ENCODE measurements around the gene MYL6B. TPM values are rescaled to one million over a fixed set of nuclear protein-coding genes. Genes with fewer than 3 reads are reported as not detected.
"Not testable (repeated sequence)": the region's sequence is repeated elsewhere in the genome, so short reads cannot be mapped to it uniquely, and the experiment has no call there.

Gene MYL6B
- total RNA-seq, 4 donors from 2014 or later, result 43.5 to 80.4 (median 59.1) TPM

DNA sequence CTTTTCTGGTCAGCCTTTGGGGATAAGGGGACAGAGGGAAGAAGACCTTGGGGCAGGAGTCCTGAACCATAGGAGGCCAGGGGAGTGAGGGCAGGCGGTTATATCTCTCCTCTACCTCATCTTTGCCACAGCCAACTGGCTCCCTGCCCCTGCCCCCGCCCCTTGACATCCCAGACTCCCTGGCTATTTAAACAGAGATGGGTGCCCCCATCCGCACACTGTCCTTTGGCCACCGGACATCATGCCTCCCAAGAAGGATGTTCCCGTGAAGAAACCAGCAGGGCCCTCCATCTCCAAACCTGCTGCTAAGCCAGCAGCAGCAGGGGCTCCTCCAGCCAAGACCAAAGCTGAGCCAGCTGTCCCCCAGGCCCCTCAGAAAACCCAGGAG is 1.3 kb downstream of the MYL6B start:
- no peaks in the 10 kb centered on the region for H3K27me3 ChIP-seq
- no peaks in the 10 kb centered on the region for H3K9me3 ChIP-seq
- H3K4me3 ChIP-seq, result no peak overlapping the region
- peaks cover 0 to 5% (median 0%) of the 10 kb centered on the region in 3 donors for H3K36me3 ChIP-seq
- TF ChIP-seq, protein P1, sequence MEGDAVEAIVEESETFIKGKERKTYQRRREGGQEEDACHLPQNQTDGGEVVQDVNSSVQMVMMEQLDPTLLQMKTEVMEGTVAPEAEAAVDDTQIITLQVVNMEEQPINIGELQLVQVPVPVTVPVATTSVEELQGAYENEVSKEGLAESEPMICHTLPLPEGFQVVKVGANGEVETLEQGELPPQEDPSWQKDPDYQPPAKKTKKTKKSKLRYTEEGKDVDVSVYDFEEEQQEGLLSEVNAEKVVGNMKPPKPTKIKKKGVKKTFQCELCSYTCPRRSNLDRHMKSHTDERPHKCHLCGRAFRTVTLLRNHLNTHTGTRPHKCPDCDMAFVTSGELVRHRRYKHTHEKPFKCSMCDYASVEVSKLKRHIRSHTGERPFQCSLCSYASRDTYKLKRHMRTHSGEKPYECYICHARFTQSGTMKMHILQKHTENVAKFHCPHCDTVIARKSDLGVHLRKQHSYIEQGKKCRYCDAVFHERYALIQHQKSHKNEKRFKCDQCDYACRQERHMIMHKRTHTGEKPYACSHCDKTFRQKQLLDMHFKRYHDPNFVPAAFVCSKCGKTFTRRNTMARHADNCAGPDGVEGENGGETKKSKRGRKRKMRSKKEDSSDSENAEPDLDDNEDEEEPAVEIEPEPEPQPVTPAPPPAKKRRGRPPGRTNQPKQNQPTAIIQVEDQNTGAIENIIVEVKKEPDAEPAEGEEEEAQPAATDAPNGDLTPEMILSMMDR (IDR thresholded peaks at IDR 0.05), result no peak
- no peak for TF ChIP-seq EP300 (IDR thresholded peaks at IDR 0.05)
- TF ChIP-seq POLR2A (IDR thresholded peaks at IDR 0.05), result no peak
- no peak for DNase-seq (ENCODE audit: low spot score in 2 of 2)
- 66 to 79% methylated on average over 5 of the region's 5 CpGs for WGBS, 2 donors
- peaks cover 0 to 46% (median 14%) of the 10 kb centered on the region in 4 donors for H3K4me1 ChIP-seq
- peak overlapping the region in 1 of 4 donors; percentile 96 for H3K27ac ChIP-seq

DNA sequence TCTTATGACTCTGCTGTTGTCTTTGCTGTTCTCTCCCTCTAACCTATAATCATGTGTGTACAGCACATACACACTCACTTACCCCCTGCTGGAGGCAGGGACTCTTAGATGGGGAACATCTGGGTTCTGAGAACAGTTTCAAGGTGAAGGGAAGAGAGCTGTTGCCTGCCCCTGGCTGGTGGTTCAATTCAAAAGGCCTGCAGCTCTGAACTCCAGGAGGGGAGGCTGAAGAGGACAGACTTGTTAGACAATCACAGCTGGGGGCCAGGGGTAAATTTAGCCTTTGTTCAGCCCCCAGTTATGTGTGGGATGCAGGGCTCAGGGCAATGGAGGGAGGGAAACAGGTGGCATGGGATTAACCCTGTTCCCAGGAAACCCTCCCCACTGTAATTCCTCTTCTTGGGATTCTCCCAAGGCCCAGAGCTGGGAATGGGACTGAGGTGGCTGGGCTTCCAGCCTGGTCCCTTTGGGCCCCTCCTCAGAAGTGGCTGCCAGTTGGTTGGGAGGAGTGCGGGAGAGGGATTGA is 1.9 kb downstream of the MYL6B start:
- no peaks in the 10 kb centered on the region for H3K9me3 ChIP-seq
- peaks cover 0 to under 1% (median 0%) of the 10 kb centered on the region in 3 donors for H3K36me3 ChIP-seq
- no peaks in the 10 kb centered on the region for H3K27me3 ChIP-seq
- no peak for DNase-seq (ENCODE audit: low spot score in 2 of 2)
- TF ChIP-seq POLR2A (IDR thresholded peaks at IDR 0.05) (no peak), EP300 (IDR thresholded peaks at IDR 0.05) (no peak)
- TF ChIP-seq, protein P1 (IDR thresholded peaks at IDR 0.05), result no peak
- H3K4me3 ChIP-seq, result no peak overlapping the region
- peaks cover 0 to 47% (median 16%) of the 10 kb centered on the region in 4 donors for H3K4me1 ChIP-seq
- peak overlapping the region in 1 of 4 donors; percentile 1 for H3K27ac ChIP-seq
- 100% methylated on average over 1 of the region's 1 CpG for WGBS, 2 donors

DNA sequence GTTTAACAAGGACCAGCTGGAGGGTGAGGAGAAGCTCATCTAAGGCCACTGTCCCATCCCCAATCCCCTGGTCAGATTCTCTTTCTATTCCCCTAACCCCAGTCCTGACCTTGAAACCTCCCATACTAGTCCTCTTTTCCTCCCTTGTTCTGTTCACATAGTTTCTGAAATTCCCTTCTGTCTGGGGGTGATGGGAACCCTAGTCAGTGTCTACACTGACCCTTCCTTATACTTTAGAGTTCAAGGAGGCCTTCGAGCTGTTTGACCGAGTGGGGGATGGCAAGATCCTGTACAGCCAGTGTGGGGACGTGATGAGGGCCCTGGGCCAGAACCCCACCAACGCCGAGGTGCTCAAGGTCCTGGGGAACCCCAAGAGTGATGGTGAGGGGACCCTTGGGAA is 2.4 kb downstream of the MYL6B start:
- no peak overlapping the region for H3K27ac ChIP-seq
- peaks cover 0 to 52% (median 21%) of the 10 kb centered on the region in 4 donors for H3K4me1 ChIP-seq
- H3K9me3 ChIP-seq, result no peaks in the 10 kb centered on the region
- 83 to 87% methylated on average over 5 of the region's 5 CpGs for WGBS, 2 donors
- H3K36me3 ChIP-seq, result peaks cover 0 to 5% (median 2%) of the 10 kb centered on the region in 3 donors
- no peaks in the 10 kb centered on the region for H3K27me3 ChIP-seq
- DNase-seq (ENCODE audit: low spot score in 2 of 2), result no peak
- no peak overlapping the region for H3K4me3 ChIP-seq
- TF ChIP-seq EP300 (IDR thresholded peaks at IDR 0.05) (no peak), POLR2A (IDR thresholded peaks at IDR 0.05) (no peak)
- TF ChIP-seq, protein P1 (IDR thresholded peaks at IDR 0.05), result no peak

DNA sequence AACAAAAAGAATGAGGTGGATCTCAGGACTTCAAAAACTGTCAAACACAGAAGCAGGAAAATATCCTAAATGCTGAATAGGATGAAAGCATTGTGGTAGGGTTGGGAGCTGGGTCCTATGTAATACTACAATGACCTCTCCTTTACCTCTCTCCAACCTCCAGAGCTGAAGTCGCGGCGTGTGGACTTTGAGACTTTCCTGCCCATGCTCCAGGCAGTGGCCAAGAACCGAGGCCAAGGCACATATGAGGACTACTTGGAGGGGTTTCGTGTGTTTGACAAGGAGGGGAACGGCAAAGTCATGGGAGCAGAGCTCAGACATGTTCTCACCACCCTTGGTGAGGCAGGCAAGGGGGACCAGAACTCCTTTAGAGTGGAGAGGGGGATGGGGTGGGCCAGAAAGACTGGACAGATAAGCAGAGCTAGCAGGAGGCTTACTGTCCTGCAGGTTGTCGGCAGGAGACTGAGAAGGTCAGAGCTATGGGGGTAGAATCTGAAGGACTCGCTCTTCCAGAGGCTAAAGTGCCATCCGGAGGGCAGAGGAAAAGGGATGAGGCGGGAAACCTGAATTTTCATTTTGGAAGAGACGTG is 3.0 kb downstream of the MYL6B start:
- no peak for TF ChIP-seq POLR2A (IDR thresholded peaks at IDR 0.05)
- no peak for TF ChIP-seq EP300 (IDR thresholded peaks at IDR 0.05)
- TF ChIP-seq, protein P1 (IDR thresholded peaks at IDR 0.05), result no peak
- Histone ChIP-seq H3K4me3 (no peak overlapping the region), H3K9me3 (no peaks in the 10 kb centered on the region), H3K4me1 (peaks cover 0 to 56% (median 26%) of the 10 kb centered on the region in 4 donors), H3K27ac (no peak overlapping the region), H3K36me3 (peaks cover 0 to 10% (median 6%) of the 10 kb centered on the region in 3 donors), H3K27me3 (no peaks in the 10 kb centered on the region)
- DNase-seq (ENCODE audit: low spot score in 2 of 2), result no peak
- WGBS, 2 donors, result 93 to 97% methylated on average over 11 of the region's 11 CpGs

DNA sequence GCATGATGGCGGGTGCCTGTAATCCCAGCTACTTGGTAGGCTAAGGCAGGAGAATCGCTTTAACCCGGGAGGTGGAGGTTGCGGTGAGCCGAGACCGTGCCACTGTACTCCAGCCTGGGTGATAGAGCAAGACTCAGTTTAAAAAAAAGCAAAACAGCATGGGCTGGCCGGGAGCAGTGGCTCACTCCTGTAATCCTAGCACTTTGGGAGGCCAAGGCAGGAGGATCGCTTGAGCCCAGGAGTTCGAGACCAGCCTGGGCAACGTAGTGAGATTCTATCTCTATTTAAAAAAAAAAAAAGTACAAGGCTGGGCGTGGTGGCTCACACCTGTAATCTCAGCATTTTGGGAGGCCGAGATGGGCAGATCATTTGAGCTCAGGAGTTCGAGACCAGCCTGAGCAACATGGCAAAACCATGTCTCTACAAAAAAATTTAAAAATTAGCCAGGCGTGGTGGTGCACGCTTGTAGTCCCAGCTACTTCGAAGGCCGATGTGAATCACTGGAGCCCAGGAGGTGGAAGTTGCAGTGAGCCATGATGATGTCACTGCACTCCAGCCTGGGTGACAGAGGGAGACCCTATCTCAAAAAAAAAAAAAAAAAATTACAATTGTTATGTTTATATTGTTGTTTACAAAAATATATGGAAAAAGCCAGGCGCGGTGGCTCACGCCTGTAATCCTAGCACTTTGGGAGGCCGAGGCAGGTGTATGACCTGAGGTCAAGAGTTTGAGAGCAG is 4.2 kb downstream of the MYL6B start:
- peak overlapping the region; percentile 96 to 98 (median 98) for H3K27ac ChIP-seq
- H3K36me3 ChIP-seq, result peaks cover 0 to 23% (median 12%) of the 10 kb centered on the region in 3 donors
- peaks cover 0 to 56% (median 31%) of the 10 kb centered on the region in 4 donors for H3K4me1 ChIP-seq
- peak overlapping the region; percentile 69 to 94 (median 89) for H3K4me3 ChIP-seq
- H3K27me3 ChIP-seq; H3K9me3 ChIP-seq; DNase-seq (ENCODE audit: low spot score in 2 of 2): not testable (repeated sequence)
- WGBS, 2 donors, result 91 to 95% methylated on average over 21 of the region's 21 CpGs

Data from tibial nerve (tissue), 4 donors.